Omental fat pad (tissue), 4 donors: ENCODE measurements around the gene ANKRD13A. TPM values are rescaled to one million over a fixed set of nuclear protein-coding genes. Genes with fewer than 3 reads are reported as not detected.
A peak's percentile ranks its signal among the peaks of the same experiment; 100 is the strongest.

ENCODE experiments used
- ATAC-seq: fragments of 150-250 bp; one replicate; pipeline ENCODE4 v1.9.1; 2016; ENCODE audit warnings: mild to moderate bottlenecking, moderate library complexity; ENCODE audit not compliant: low FRiP score
- DNase-seq: peaks from one replicate; pipeline ENCODE4 v3.0.0-alpha.2; 2019; ENCODE audit warnings: low spot score
- CTCF ChIP-seq, 3 donors: fragments of 450-650 bp; IDR thresholded peaks; one replicate each; pipeline ENCODE4 v1.5.1; 2016 to 2017; ENCODE audit warnings: antibody characterized with exemption in 3 of 3, mild to moderate bottlenecking in 3 of 3, moderate library complexity in 2 of 3
- total RNA-seq, 4 donors: library from RNA; depleted of rRNA; stranded (reverse); fragments of >200 nt; gene quantifications; one replicate each; pipeline ENCODE4 v1.1.0, GENCODE V29; 2016

The ANKRD13A gene
- total RNA-seq, 4 donors from 2014 or later: 33.6 to 93.3 (median 43.2) TPM

- TF ChIP-seq CTCF (IDR thresholded peaks at IDR 0.05): no peak
- ATAC-seq (no peak), DNase-seq (no peak)
Measured at GRCh38 chr12:109993091-109993490, 6.1 kb upstream of the ANKRD13A start.

DNA sequence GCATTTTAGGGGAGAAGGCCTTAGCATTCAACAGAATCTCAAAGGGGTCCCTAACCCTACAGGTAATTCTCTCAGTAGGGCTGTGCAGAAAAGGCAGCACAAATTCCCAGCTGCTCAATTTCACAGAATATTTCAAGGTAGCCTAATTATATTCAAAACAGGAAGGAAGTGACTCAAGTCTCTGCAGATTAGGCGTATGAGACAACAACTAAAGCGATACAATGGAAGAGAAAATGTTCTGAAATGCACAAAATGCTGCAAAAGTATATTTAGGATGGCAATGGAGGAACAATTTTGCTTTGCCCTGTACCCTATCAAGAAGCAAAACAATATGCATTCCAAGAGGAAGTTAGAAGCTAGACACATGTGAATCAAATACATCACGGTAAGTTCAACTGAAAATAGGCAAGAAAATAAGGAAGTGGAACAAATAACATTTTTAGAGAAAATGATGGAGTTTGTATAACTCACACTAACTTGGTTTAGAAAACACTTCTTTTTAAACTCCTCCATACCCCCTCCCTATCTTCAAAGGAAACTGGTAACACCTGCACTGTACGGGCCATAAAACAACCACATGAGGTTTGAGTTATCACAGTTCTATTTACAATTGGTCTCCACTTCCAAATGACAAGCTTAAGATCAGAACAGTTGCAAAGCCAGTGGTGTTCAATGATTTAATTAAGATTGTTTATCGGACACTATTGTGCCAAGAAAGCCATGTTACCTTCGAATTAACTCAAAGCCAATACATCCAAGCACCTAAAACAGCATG, 4.6 kb upstream of the ANKRD13A start:
- ATAC-seq (no peak), DNase-seq (no peak)
- TF ChIP-seq CTCF (IDR thresholded peaks at IDR 0.05): no peak

GRCh38 chr12:109995361-109995685, 3.9 kb upstream of the ANKRD13A start:
- DNase-seq: no peak
- no peak for ATAC-seq
- no peak for TF ChIP-seq CTCF (IDR thresholded peaks at IDR 0.05)

- DNase-seq: peak; percentile 62
- TF ChIP-seq CTCF (IDR thresholded peaks at IDR 0.05): no peak
- ATAC-seq: peak; percentile 80
Measured at GRCh38 chr12:109995686-109996482, 3.3 kb upstream of the ANKRD13A start, which contains the start of gene GIT2. Gene GIT2, minus strand, starts transcription at chr12:109996368. Its CDS starts 144 bp downstream, at chr12:109996224.

GRCh38 chr12:109996483-109996853, 2.8 kb upstream of the ANKRD13A start:
- no peak for TF ChIP-seq CTCF (IDR thresholded peaks at IDR 0.05)
- ATAC-seq: no peak
- DNase-seq: no peak

- ATAC-seq (no peak), DNase-seq (no peak)
- TF ChIP-seq CTCF (IDR thresholded peaks at IDR 0.05): no peak
Measured at GRCh38 chr12:109997393-109997792, 1.8 kb upstream of the ANKRD13A start.
